NCI-H510A (cell line): ENCODE measurements around the gene ZBTB46.
A peak's percentile ranks its signal among the peaks of the same experiment; 100 is the strongest.
"Not testable (repeated sequence)": the region's sequence is repeated elsewhere in the genome, so short reads cannot be mapped to it uniquely, and the experiment has no call there.

Experiments used
- DNase-seq: peaks from one replicate; lab custom pipeline; 2025; lab: John Stamatoyannopoulos, UW

Gene ZBTB46

DNA sequence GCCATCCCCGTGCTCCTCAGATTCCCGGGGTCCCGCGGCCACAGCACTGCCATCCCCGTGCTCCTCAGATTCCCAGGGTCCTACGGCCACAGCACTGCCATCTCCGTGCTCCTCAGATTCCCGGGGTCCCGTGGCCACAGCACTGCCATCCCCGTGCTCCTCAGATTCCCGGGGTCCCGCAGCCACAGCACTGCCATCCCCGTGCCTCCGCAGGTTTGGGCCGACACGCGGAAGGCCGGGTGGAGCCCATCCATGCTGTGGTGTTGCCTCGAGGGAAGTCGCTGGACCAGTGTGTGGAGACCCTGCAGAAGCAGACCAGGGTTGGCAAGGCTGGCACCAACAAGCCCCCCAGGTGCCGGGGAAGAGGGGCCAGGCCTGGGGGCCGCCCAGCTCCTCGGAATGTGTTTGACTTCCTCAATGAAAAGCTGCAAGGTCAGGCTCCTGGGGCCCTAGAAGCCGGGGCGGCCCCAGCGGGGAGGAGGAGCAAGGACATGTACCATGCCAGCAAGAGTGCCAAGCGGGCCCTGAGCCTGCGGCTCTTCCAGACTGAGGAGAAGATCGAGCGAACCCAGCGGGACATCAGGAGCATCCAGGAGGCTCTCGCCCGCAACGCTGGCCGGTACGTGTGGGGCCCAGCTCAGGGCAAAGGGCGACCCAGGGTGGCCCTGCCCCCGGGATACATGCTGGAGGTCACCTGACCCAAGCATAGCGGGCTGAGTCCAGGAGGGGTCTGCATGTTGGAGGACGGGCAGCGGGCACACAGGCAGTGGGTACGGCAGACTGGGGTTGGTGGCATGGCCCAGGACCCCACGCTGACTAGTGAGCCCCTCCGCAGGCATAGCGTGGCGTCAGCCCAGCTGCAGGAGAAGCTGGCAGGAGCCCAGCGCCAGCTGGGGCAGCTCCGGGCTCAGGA lies 95.9 kb downstream of the ZBTB46 start:
- no peak for DNase-seq

DNA sequence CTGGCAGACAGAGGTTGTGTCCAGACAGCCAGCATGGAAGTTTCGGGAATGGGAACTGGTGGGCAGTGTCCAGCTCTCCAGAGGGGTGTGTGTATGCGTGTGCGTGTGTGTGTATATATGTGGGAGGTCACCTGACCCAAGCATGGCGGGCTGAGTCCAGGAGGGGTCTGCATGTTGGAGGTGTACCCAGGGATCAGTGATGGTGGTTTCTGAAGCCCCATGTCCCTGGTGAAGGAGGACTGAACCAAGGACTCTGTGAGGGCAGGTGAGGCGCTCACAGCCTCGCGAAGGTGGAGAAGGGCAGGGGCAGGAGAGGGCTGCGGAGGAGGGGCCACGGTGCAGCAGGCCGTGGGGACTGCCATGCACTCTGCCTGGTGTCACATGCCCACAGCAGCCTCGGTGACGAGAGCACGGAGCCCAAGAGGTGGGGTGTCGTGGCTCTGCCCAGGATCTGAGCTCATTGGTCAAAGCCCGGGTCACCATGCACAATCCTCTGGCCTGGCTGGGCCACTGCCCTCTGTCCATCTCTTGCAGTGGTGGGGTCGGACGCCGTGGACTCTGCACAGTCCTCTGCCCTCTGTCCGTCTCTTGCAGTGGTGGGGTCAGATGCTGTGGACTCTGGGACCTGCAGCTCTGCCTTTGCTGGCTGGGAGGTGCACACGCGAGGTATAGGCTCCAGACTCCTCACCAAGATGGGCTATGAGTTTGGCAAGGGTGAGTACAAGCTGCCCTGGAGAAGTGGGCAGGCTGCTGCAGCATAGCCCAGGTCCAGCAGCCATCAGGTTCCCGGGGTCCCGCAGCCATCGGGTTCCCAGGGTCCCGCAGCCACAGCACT lies 96.7 kb downstream of the ZBTB46 start:
- no peak for DNase-seq

DNA sequence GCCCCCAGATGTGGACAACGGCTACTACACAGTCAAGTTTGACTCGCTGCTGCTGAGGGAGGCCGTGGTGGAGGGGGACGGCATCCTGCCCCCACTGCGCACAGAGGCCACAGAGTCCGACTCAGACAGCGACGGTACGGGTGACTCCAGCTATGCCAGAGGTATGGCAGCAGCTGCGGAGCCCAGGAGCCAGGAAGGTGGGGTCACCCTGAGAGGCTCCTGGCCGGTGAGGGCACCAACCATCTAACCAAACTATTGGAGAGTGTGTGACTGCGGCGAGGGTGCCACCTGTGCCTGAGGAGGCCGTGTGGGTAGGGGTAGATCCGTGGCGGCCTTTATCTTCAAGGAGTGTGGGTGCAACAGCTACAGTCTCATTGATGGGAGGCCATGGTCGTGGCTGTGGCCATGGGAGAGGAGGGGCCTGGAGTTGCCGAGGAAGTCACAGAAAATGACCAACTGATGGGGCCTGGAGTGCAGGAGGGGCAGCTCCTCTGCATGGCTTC lies 97.4 kb downstream of the ZBTB46 start:
- DNase-seq: no peak

DNA sequence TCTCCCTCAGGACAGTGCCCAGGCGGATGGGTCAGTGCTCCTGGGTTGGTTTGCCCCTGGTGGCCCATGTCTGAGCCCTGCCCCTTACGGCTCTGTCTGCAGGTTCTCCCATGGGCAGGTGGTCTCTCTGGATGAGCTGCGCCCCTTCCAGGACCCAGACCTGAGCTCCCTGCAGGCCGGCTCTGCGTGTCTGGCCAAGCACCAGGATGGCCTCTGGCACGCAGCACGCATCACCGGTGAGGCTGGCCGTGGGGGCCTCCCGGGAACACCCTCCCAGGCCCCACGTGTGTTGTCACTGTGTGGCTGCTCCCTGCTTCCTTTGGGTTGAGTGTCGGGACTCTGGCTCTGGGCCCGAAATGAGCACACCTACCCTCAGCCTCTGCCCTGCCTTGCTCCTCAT lies 97.9 kb downstream of the ZBTB46 start:
- no peak for DNase-seq

DNA sequence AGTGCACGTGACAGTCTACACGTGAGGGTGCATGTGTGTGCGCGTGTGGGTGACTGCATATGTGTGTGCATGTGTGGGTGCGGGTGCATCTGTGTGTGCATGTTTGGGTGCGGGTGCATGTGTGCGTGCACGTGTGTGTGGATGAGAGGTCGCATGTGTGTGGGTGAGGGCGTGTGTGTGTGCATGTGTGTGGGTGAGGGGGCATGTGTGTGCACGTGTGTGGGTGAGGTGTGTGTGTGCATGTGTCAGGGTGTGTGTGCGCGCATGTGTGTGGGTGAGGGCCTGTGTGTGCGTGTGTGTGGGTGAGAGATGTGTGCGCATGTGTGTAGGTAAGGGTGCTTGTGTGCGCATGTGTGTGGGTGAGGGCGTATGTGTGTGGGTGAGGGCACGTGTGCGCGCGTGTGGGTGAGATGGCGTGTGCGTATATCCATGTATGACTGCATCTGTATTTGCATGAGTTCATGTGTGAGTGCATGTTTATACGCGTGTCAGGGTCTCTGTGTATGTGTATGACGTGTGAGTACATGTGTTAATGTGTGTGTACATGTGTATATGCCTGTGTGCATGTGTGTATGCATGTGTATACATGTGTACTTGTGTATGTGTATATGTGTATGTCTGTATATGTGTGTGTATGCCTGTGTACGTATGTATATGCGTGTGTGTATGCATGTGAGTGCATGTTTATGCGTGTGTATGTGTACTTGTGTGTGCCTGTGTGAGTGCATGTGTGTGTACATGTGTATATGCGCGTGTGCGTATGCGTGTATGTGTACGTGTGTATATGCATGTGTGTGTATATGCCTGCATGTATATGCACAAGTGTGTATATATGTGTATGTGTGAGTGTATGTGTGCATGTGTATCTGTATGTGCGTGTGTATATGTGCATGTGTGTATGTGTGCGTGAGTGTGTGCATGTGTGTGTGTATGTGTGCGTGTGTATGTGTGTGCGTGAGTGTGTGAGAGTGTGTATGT lies 98.7 kb downstream of the ZBTB46 start:
- DNase-seq: no peak

DNA sequence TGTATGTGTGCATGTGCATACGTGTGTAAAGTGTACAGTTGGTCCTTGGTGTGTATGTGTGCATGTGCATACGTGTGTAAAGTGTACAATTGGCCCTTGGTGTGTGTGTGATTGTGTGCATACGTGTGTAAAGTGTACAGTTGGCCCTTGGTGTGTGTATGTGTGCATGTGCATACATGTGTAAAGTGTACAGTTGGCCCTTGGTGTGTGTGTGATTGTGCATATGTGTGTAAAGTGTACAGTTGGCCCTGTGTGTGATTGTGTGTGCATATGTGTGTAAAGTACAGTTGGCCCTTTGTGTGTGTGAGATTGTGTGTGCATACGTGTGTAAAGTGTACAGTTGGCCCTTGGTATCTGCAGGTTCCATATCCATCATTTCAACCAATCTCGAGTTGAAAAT lies 99.7 kb downstream of the ZBTB46 start:
- no peak for DNase-seq

DNA sequence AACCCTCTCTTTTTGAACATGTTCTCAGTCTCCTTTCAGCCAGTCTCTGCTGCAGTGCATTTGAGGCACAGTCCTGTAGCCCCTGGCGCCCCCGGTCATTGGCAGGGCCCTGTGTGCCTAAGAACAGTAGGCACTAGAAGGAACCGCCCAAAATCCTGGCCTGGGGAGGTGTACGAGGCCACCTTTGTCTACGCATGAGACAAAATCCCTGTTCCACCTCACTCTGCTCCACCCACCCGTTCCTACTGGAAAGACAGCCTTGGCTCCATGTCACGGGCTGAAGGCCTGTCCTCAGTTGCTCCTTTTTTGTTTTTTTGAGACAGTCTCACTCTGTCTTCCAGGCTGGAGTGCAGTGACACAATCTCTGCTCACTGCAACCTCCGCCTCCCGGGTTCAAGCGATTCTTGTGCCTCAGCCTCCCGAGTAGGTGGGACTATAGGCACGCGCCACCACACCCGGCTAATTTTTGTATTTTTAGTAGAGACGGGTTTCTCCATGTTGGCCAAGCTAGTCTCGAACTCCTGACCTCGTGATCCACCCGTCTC lies 100.8 kb downstream of the ZBTB46 start:
- DNase-seq: not testable (repeated sequence)

DNA sequence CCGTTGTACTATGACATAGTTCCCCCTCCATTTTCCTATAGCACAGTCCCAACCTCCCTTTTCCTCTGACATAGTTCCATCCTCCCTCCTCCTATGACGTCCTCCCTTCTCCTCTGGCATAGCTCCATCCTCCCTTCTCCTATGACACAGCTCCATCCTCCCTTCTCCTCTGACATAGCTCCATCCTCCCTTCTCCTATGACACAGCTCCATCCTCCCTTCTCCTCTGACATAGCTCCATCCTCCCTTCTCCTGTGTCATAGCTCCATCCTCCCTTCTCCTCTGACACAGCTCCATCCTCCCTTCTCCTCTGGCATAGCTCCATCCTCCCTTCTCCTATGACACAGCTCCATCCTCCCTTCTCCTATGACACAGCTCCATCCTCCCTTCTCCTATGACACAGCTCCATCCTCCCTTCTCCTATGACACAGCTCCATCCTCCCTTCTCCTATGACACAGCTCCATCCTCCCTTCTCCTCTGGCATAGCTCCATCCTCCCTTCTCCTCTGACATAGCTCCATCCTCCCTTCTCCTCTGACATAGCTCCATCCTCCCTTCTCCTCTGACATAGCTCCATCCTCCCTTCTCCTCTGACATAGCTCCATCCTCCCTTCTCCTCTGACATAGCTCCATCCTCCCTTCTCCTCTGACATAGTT lies 108.0 kb downstream of the ZBTB46 start:
- DNase-seq: not testable (repeated sequence)

DNA sequence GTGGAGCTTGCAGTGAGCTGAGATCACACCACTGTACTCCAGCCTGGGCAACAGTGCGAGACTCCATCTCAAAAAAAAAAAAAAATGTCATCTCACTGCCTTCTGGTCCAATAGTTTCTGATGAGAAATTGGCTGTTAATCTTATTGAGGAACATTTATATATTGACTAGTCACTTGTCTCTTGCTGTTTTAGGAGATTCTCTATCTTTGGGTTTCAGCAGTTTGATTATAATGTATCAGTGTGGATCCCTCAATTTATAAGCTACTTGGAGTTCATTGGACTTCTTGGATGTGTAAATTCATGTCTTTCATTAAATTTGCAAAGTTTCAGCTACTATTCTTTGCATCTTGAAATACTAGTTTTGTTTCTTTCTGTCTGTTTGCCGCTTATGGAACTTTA lies 112.1 kb downstream of the ZBTB46 start:
- no peak for DNase-seq

DNA sequence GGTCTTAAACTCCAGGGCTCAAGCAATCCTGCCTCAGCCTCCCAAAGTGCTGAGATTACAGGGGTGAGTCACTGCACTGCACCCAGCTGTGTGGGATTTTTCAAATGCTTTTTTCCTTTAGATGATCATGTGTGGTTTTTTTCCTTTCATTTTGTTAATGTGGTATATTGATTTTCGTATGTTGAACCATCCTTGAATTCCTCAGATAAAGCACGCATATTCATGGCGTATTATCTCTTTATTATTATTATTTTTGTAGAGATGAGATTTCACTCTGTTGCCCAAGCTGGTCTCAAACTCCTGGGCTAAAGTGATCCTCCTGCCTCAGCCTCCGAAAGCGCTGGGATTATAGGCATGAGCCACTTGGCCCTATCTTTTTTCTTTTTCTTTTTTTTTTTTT lies 116.2 kb downstream of the ZBTB46 start:
- DNase-seq: no peak

DNA sequence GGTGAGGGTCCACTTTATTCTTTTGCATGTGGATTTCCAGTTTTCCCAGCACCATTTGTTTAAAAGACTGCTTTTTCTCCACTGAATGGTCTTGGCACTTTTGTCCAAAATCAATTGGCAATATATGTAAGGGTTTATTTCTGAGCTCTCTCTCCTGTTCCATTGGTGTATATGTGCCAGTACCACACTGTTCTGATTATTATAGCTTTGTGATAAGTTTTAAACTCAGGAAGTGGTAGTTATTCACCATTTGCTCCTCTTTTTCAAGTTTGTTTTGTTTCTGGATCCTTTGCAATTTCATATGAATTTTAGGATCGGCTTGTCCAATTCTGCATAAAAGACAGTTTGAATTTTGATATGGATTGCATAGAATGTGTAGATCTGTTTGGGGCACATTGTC lies 118.9 kb downstream of the ZBTB46 start:
- DNase-seq: no peak

DNA sequence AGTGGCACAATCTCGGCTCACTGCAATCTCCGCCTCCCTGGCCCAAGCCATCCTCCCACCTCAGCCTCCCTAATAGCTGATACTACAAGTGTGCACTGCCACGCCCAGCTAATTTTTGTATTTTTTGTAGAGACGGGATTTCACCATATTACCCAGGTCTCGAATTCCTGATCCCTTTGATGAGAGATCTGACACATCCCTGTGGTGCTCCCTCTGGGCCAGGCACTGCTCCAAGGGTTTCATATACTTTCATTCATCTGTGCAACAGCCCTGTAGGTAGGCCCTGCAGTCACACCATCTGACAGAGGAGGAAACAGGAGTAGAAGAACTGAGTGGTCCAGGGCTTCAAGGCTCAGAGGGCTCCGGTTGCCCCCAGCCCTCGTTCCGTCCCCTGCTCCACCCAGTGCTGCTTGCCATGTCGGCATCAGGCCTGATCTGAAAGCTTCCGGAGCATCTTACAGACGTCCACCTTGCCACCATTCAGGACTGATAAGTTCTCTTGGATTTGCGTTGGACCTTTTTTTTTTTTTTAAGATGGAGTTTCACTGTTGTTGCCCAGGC lies 119.9 kb downstream of the ZBTB46 start:
- DNase-seq: no peak

DNA sequence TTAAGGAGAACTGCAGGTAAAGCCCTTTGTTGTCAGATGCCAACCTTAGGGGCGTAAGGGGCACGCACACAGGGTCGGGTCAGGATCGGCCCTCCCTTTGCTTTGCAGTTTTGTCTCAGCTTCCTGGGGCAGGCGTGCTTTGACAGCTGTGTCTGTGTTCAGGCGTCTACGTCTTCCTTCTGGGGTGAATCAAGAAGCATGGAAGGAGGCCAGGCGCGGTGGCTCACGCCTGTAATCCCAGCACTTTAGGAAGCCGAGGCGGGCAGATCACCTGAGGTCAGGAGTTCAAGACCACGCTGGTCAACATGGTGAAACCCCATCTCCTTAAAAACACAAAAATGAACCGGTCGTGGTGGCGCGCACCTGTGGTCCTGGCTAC lies 121.9 kb downstream of the ZBTB46 start:
- DNase-seq: no peak

DNA sequence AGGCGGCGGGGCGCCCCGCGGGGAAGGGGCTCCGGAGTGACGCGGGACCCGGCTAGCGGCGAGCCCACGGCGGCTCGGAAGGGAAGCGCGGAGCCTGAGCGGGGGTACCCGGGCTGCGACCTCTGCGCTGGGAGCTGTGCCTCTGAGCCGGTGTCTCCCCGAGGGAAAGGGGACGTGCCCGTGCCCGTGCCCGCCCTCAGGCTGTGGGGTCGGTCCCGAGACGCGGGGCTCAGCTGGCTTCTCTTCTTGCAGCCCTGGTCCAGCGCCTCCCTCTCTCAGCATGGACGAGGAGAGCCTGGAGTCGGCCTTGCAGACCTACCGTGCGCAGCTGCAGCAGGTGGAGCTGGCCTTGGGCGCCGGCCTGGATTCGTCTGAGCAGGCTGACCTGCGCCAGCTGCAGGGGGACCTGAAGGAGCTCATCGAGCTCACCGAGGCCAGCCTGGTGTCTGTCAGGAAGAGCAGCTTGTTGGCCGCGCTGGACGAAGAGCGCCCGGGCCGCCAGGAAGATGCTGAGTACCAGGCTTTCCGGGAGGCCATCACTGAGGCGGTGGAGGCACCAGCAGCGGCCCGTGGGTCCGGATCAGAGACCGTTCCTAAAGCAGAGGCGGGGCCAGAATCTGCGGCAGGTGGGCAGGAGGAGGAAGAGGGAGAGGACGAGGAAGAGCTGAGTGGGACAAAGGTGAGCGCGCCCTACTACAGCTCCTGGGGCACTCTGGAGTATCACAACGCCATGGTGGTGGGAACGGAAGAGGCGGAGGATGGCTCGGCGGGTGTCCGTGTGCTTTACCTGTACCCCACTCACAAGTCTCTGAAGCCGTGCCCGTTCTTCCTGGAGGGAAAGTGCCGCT lies 122.5 kb downstream of the ZBTB46 start:
- no peak for DNase-seq

DNA sequence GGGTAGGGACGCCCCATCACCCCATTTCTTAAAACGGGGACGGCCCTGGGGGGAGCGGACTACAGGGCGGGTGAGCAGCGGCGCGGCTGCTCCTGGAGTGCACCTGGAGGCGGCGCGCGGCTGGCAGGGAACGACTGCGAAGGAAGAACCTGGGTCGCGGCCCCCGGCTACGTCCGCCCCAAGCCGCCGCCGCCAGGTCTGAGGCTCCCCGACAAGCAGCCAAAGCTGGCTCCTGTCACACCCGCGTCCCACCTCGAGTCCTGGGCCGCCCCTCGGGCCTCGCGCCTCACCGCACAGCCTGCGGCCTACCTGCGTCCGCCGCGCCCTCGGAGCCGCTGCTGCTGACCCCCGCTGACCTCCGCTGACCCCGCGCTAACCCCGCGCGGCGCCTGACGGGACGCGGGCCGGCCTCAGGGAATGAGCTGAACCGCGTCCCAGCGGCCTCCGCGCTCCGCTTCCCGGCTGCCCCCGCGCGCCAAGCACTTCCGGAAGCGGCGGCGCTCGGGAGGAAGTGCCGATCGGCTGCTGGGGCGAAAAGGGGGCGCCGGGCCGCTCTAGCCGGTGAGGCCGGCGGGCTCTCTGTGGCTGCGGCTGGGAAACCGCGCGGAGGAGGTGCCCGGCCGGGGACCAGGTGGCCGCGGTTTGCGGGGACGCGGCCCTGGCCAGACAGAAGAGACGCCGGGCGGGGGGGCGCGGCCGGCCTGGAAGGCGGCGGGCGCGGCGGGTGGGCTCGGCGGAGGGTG lies 123.3 kb downstream of the ZBTB46 start, which contains the start of the genes ARFRP1 and ZGPAT:
TSS of gene ARFRP1 (minus strand) at position 419 of the 743 bp plus-strand sequence. CDS start 885 bp downstream, outside the sequence.
TSS of gene ZGPAT (plus strand) at position 482 of the 743 bp plus-strand sequence. CDS start 542 bp downstream, outside the sequence.
- DNase-seq: peak; percentile 77

DNA sequence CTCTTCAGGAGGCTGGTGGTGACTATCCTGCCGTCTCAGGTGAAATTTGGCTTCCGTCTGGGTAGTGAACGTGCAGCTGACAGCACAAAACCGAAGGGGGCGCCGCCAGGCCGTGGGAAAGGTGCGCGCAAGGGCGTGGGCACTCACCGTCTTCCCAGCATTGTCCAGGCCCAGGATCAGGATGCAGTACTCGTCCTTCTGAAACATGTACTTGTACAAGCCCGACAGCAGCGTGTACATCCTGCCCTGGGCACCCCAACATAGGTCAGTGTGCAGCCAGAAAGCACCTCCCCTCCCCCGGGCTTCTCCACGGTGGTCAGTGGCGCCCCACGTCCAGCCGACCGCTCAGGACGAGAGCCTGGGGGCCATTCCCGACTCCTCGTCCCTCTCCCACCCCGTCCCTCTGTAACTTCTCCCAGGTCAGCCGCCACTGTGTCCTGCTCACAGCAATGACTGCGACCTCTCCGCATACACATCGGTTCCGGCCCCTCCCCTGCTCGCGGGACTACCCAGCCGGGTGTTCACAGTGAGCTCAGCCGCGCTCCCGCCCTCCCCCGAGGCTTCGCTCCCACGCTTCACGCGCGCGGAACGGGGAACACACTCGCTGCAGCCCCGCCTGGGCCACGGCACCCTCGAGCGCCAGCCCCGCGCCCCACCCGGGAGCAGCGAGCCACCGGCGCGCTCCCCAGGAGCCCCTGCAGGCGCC lies 124.1 kb downstream of the ZBTB46 start:
- no peak for DNase-seq

DNA sequence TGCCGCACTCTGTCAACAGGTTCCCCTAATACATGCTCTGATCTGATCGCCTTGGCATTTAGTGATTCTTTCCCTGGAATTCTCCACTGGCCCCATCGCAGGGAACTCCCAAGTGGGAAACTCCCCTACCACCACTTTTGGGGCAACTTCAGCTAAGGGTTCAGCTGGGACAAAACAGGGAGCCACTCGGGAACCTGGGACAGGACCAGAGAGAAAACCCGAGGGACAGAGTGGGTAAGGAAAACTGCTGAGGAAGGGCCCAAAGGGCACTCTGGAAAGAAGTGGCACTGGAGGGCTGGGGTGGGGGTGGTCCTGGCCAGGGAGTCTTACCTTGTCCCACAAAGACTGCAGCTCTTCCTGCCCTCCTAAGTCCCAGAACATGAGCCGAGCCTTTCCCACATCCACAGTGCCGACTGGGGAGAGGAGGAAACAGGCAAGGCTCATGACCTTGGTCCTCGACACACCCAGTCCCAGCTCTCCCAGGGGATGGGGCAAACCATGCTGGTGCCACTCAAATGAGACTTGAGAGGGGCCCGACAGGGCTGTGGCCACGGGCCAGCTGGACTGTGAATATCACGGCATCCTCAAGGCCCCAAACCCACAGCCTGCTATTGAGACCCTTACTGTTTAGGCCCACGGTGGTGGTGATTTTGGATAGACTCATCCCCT lies 124.9 kb downstream of the ZBTB46 start:
- no peak for DNase-seq
